ENCODE measurements around the gene APOLD1.

GRCh38 chr12:12745576-12746211, 39.8 kb upstream of the APOLD1 start:
- TF ChIP-seq CTCF (IDR thresholded peaks at IDR 0.05; ENCODE audit: poor library complexity, severe bottlenecking) (no peak), POLR2AphosphoS5 (IDR thresholded peaks at IDR 0.05) (no peak), TAF1 (IDR thresholded peaks at IDR 0.05; ENCODE audit: low read depth) (no peak), EZH2 (IDR thresholded peaks at IDR 0.05; ENCODE audit: borderline replicate concordance, insufficient read depth, low read length, poor library complexity, severe bottlenecking) (no peak), RAD21 (conservative IDR thresholded peaks at IDR 0.05) (no peak), EP300 (conservative IDR thresholded peaks at IDR 0.05; ENCODE audit: poor library complexity, severe bottlenecking) (no peak), REST (IDR thresholded peaks at IDR 0.05; ENCODE audit: borderline replicate concordance) (no peak)

All from neural cell (in vitro differentiated cells).